Ishikawa (cell line): ENCODE data around the gene NPTX1.

Source experiments
- CEBPB ChIP-seq: IDR thresholded peaks from 2 replicates; pipeline ENCODE4 v1.6.1; 2012
- CREB1 ChIP-seq: IDR thresholded peaks from 2 replicates; pipeline ENCODE4 v1.6.1; 2012; ENCODE audit warnings: low read depth
- EGR1 ChIP-seq: IDR thresholded peaks from 2 replicates; pipeline ENCODE4 v1.6.1; 2012
- EP300 ChIP-seq: IDR thresholded peaks from 2 replicates; pipeline ENCODE4 v1.6.1; 2012; ENCODE audit warnings: borderline replicate concordance
- FOXM1 ChIP-seq: IDR thresholded peaks from 2 replicates; pipeline ENCODE4 v1.6.1; 2012; ENCODE audit warnings: low read depth, borderline replicate concordance
- MAX ChIP-seq: IDR thresholded peaks from 2 replicates; pipeline ENCODE4 v1.6.1; 2012
- NFIC ChIP-seq: IDR thresholded peaks from 2 replicates; pipeline ENCODE4 v1.6.1; 2012
- RAD21 ChIP-seq: IDR thresholded peaks from 2 replicates; pipeline ENCODE4 v1.6.1; 2012; ENCODE audit warnings: low read depth
- TAF1 ChIP-seq: IDR thresholded peaks from 2 replicates; pipeline ENCODE4 v1.6.1; 2012; ENCODE audit warnings: low read depth, mild to moderate bottlenecking
- TCF12 ChIP-seq: IDR thresholded peaks from 2 replicates; pipeline ENCODE4 v1.6.1; 2012; ENCODE audit warnings: low read depth
- TEAD4 ChIP-seq: IDR thresholded peaks from 2 replicates; pipeline ENCODE4 v1.6.1; 2012
- YY1 ChIP-seq: IDR thresholded peaks from 2 replicates; pipeline ENCODE4 v1.6.1; 2012; ENCODE audit warnings: low read depth
- ZBTB7A ChIP-seq: IDR thresholded peaks from 2 replicates; pipeline ENCODE4 v1.6.1; 2012; ENCODE audit warnings: low read depth
- TF ChIP-seq, protein P1 (sequence below): IDR thresholded peaks from 2 replicates; pipeline ENCODE4 v1.6.1; 2012; ENCODE audit warnings: low read depth, mild to moderate bottlenecking

DNA sequence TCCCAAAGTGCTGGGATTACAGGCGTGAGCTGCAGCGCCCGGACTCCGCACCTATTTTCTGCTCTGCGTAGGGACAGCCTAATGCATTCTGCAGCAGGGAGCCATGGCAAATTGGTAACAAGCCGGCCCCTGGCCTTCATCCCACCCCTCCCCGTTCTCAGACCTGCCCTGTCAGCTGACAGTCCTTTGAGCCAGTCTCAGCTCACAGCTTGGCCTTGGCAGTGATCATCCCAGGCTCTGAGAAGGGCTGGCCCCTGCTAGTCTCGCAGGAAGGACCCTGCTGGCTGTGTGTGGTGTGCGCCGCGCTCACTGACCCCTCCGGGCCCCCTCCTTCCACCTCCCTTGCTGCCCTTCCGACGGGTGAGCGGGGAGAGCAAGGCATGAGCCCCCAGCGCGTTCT is 10.3 kb upstream of the NPTX1 start:
- TF ChIP-seq, protein P1, sequence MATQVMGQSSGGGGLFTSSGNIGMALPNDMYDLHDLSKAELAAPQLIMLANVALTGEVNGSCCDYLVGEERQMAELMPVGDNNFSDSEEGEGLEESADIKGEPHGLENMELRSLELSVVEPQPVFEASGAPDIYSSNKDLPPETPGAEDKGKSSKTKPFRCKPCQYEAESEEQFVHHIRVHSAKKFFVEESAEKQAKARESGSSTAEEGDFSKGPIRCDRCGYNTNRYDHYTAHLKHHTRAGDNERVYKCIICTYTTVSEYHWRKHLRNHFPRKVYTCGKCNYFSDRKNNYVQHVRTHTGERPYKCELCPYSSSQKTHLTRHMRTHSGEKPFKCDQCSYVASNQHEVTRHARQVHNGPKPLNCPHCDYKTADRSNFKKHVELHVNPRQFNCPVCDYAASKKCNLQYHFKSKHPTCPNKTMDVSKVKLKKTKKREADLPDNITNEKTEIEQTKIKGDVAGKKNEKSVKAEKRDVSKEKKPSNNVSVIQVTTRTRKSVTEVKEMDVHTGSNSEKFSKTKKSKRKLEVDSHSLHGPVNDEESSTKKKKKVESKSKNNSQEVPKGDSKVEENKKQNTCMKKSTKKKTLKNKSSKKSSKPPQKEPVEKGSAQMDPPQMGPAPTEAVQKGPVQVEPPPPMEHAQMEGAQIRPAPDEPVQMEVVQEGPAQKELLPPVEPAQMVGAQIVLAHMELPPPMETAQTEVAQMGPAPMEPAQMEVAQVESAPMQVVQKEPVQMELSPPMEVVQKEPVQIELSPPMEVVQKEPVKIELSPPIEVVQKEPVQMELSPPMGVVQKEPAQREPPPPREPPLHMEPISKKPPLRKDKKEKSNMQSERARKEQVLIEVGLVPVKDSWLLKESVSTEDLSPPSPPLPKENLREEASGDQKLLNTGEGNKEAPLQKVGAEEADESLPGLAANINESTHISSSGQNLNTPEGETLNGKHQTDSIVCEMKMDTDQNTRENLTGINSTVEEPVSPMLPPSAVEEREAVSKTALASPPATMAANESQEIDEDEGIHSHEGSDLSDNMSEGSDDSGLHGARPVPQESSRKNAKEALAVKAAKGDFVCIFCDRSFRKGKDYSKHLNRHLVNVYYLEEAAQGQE: no peak
- TF ChIP-seq TAF1 (no peak), NFIC (no peak), MAX (no peak), TEAD4 (no peak), YY1 (no peak), RAD21 (no peak), CEBPB (no peak), EGR1 (no peak), EP300 (no peak), FOXM1 (no peak), TCF12 (no peak), ZBTB7A (no peak), CREB1 (no peak)
